Right lobe of liver (tissue), 6 donors: ENCODE results near the gene TMEM123. TPM values are rescaled to one million over a fixed set of nuclear protein-coding genes. Genes with fewer than 3 reads are reported as not detected.

Source experiments
- ATAC-seq, 4 donors: fragments of 200-7000 bp; cut with Tn5 transposase; one replicate each; pipeline ENCODE4 v1.9.1; 2020; ENCODE audit warnings: mild to moderate bottlenecking in 4 of 4, moderate library complexity in 4 of 4
- DNase-seq, 3 donors: peaks; one replicate each; pipeline ENCODE4 v3.0.0-alpha.2; 2020
- H3K27ac ChIP-seq, 3 donors: fragments of 200-600 bp; one replicate each; pipeline ENCODE4 v1.8.0; 2022
- H3K27me3 ChIP-seq, 2 donors: fragments of 200-600 bp; one replicate each; pipeline ENCODE4 v1.8.0; 2022
- H3K36me3 ChIP-seq, 4 donors: fragments of 200-600 bp; sonication (generic) in 1 of 4; one replicate each; pipeline versions ENCODE4 v1.5.1 to v1.8.0; 2017 to 2022; ENCODE audit warnings: control low read depth in 1 of 4
- H3K4me1 ChIP-seq, 4 donors: fragments of 200-600 bp; sonication (generic) in 1 of 4; one replicate each; pipeline versions ENCODE4 v1.5.1 to v1.8.0; 2017 to 2022; ENCODE audit warnings: control low read depth in 1 of 4
- H3K4me3 ChIP-seq, 3 donors: fragments of 200-600 bp; one replicate each; pipeline ENCODE4 v1.8.0; 2022
- H3K9me3 ChIP-seq, 4 donors: fragments of 200-600 bp; sonication (generic) in 1 of 4; one replicate each; pipeline versions ENCODE4 v1.5.1 to v1.8.0; 2017 to 2022; ENCODE audit warnings: control low read depth in 1 of 4
- POLR2A ChIP-seq: fragments of 450-650 bp; IDR thresholded peaks from one replicate; pipeline ENCODE4 v1.6.1; 2017; ENCODE audit warnings: antibody characterized with exemption, mild to moderate bottlenecking
- WGBS: methylation state at CpG from one replicate; pipeline ENCODE4 v1.1.6; 2018; ENCODE audit warnings: low coverage, low lambda C conversion rate; ENCODE audit not compliant: insufficient coverage; ENCODE audit errors: missing lambda C conversion rate; 5-methylcytosine and 5-hydroxymethylcytosine counted together
- intact Hi-C, 2 donors: fragments of 100-400 bp; cut with DNase I; formaldehyde crosslinking; loops; one replicate each; pipeline versions ENCODE4 v1.11.2 to v1.14.1; 2022
- total RNA-seq, 6 experiments: library from RNA; depleted of rRNA in 2 of 6; stranded (reverse); fragments of >200 nt in 2 of 6; fragmentation: NEBNext Ultra II Directional in 3 of 6; extraction: Animal tissue kit (Norgen Biotek cat#: 25700) in 3 of 6; gene quantifications; one replicate each; pipeline versions ENCODE4 v1.1.0 to v1.2.4, GENCODE V29; 2016 to 2023
- TF ChIP-seq, protein P1 (sequence below), 4 donors: fragments of 200-600 bp in 3 of 4; fragments of 450-650 bp in 1 of 4; IDR thresholded peaks; one replicate each; pipeline versions ENCODE4 v1.5.1 to v1.8.0; 2016 to 2022; ENCODE audit warnings: antibody characterized with exemption in 4 of 4, mild to moderate bottlenecking in 2 of 4
- donor health status: DM: no; HTN: yes; CAD: no.
- donor health status: DM: no; HTN: no; CAD: no.
- donor health status: DM: no; HTN: no; CAD: no.
- donor health status: DM: no; HTN: yes; CAD: no.
- donor health status: DM: no; HTN: yes; CAD: no.

Gene TMEM123
- total RNA-seq, 6 experiments from 2014 or later: 173 to 557 (median 229) TPM

DNA sequence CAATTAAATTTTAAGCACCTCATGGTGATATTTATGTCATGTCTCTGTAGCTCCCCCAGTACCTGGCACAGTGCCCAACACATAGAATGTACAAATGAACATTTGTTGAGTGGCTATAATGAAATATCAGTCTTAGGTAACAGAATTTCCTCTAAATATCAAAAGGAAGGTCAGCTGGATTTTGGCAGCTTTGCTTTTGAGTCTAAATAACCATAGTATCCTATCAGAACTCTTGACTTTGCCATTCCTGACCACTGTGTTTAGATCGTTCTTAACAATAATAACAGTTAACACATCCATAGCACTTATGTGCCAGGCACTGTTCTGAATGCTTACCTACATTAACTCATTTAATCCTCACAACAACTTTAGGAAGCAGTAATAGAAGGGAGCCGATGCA is 26.6 kb downstream of the TMEM123 start:
- peaks cover 0 to 17% (median 0%) of the 10 kb centered on the region in 4 donors for H3K4me1 ChIP-seq
- no peaks in the 10 kb centered on the region for H3K27me3 ChIP-seq
- no peaks in the 10 kb centered on the region for H3K9me3 ChIP-seq
- no peak for ATAC-seq
- no peak for TF ChIP-seq POLR2A
- 71% methylated on average over 2 of the region's 2 CpGs for WGBS
- intact Hi-C loops: no loop called here
- H3K4me3 ChIP-seq: no peak overlapping the region
- no peak overlapping the region for H3K27ac ChIP-seq
- no peaks in the 10 kb centered on the region for H3K36me3 ChIP-seq
- no peak for DNase-seq

DNA sequence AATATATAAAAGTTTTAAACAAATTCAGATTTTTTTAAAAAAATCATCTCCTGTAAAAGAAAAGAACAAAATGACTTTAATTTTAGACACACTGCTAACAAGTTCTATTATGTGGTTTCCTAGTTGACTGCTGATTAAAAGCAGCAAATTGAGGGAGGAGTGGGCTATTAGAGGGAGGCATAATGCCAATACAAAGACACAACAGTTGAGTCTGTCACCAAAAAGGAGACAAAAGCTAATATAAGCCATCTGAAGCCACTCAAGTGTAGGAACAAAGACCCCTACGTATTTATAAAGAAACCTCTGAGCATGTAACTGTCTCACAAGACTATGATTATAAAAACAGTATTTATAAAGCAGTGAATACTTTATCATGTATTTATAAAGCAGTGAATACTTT is 28.6 kb downstream of the TMEM123 start:
- 75% methylated on average over 1 of the region's 1 CpG for WGBS
- DNase-seq (no peak), ATAC-seq (no peak)
- no peaks in the 10 kb centered on the region for H3K4me1 ChIP-seq
- intact Hi-C loops: no loop called here
- H3K27me3 ChIP-seq: no peaks in the 10 kb centered on the region
- TF ChIP-seq POLR2A: no peak
- TF ChIP-seq, protein P1, sequence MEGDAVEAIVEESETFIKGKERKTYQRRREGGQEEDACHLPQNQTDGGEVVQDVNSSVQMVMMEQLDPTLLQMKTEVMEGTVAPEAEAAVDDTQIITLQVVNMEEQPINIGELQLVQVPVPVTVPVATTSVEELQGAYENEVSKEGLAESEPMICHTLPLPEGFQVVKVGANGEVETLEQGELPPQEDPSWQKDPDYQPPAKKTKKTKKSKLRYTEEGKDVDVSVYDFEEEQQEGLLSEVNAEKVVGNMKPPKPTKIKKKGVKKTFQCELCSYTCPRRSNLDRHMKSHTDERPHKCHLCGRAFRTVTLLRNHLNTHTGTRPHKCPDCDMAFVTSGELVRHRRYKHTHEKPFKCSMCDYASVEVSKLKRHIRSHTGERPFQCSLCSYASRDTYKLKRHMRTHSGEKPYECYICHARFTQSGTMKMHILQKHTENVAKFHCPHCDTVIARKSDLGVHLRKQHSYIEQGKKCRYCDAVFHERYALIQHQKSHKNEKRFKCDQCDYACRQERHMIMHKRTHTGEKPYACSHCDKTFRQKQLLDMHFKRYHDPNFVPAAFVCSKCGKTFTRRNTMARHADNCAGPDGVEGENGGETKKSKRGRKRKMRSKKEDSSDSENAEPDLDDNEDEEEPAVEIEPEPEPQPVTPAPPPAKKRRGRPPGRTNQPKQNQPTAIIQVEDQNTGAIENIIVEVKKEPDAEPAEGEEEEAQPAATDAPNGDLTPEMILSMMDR (IDR thresholded peaks at IDR 0.05): no peak
- H3K36me3 ChIP-seq: no peaks in the 10 kb centered on the region
- no peak overlapping the region for H3K4me3 ChIP-seq
- no peak overlapping the region for H3K27ac ChIP-seq
- H3K9me3 ChIP-seq: no peaks in the 10 kb centered on the region

DNA sequence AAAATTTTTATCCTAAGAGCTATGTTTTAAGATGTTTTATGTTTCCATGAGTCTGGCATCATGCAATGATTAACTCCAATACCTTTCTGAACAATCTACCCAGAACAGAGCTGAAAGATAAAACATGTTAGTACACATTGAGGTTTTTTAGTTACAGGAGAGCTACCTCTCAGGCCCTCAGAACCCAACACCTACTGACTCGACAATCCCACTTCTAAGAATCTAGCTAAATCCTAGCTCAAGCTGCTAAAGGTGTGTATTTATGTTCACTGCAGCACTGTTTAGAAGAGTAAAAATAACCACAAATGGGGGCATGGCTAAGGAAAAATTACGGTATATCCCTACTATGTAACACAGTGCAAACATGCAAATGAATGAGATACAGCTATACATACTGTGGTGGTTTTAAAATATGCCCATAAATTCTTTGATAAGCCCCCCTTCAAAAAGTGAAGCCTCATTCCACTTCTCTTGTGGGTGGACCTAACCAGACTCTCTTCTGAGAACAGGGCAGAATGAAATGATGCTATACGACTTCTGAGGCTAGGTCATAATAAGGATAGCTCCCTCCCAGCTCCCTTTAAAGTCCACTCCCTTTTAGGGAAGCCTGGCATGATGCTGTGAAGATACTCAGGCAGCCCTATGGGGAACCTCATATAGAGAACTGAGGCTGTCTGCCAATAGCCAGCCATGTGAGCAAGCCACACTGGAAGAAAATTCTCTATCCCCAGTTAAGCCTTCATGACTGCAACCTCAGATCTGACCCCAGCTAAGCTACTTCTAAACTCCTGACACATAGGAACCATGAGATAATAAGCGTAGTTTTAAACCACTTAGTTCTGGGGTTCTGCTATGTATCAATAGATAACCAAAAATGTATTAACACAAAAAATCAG is 29.5 kb downstream of the TMEM123 start:
- no peak for DNase-seq
- Histone ChIP-seq H3K4me3 (no peak overlapping the region), H3K27ac (no peak overlapping the region), H3K4me1 (no peaks in the 10 kb centered on the region), H3K27me3 (no peaks in the 10 kb centered on the region), H3K36me3 (no peaks in the 10 kb centered on the region), H3K9me3 (no peaks in the 10 kb centered on the region)
- TF ChIP-seq, protein P1 (IDR thresholded peaks at IDR 0.05): no peak
- no peak for TF ChIP-seq POLR2A
- intact Hi-C loops: no loop called here
- WGBS: 88% methylated on average over 4 of the region's 4 CpGs
- peak; percentile 37 to 59 (median 49) for ATAC-seq

DNA sequence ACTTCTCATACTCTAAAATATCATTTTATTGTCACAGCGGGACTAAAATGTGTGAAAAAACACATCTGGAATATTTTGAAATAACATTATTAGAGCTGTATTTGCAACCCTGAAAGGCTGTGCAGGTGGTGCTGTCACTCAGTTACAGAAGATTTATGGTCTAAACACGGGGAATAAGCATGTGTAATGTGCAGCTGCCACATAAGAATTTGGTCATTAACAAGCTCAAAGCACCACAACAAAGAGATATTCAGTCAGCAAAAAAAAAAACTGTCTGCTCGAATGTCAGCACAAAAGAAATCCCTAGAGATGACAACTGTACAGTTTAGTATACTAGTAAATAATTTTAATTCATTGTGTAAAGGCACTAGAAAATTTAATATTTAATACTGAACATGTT is 31.3 kb downstream of the TMEM123 start:
- no peak overlapping the region for H3K4me3 ChIP-seq
- no peaks in the 10 kb centered on the region for H3K27me3 ChIP-seq
- intact Hi-C loops: no loop called here
- no peak for DNase-seq
- WGBS: 63% methylated on average over 3 of the region's 3 CpGs
- H3K27ac ChIP-seq: no peak overlapping the region
- no peak for ATAC-seq
- H3K9me3 ChIP-seq: no peaks in the 10 kb centered on the region
- peaks cover 0 to 10% (median 0%) of the 10 kb centered on the region in 4 donors for H3K4me1 ChIP-seq
- no peak for TF ChIP-seq POLR2A
- TF ChIP-seq, protein P1 (IDR thresholded peaks at IDR 0.05): no peak
- H3K36me3 ChIP-seq: no peaks in the 10 kb centered on the region

DNA sequence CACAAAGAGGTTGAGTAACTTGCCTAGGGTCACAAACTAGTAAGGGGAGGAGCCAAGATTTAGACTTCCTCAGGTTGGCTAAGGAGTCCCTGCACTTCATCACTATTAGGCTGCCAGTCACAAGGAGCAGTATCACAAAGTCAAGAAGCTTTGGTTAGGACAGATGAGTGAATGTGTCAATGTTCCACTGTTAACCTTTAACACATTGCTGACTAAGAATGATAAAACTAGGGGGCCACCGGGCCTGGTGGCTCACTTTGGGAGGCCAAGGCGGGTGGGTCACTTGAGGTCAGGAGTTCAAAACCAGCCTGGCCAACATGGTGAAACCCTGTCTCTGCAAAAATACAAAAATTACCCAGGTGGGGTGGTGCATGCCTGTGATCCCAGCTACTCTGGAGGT is 32.0 kb downstream of the TMEM123 start:
- Histone ChIP-seq H3K4me1 (peaks cover 0 to 10% (median 0%) of the 10 kb centered on the region in 4 donors), H3K4me3 (no peak overlapping the region), H3K27ac (no peak overlapping the region), H3K9me3 (no peaks in the 10 kb centered on the region), H3K27me3 (no peaks in the 10 kb centered on the region), H3K36me3 (no peaks in the 10 kb centered on the region)
- ATAC-seq (no peak), DNase-seq (no peak)
- no peak for TF ChIP-seq POLR2A
- TF ChIP-seq, protein P1 (IDR thresholded peaks at IDR 0.05): no peak
- 63% methylated on average over 2 of the region's 2 CpGs for WGBS
- intact Hi-C loops: no loop called here
